LNCaP clone FGC (cell line): ENCODE measurements around the gene GRIA1.

Source experiments
- DNase-seq: peaks from one replicate; pipeline ENCODE4 v3.0.0-alpha.2; 2011; ENCODE audit warnings: low read depth
- H3K4me3 ChIP-seq: 2 replicates; pipeline ENCODE4 v1.5.1; 2011; ENCODE audit warnings: mild to moderate bottlenecking, low read depth, low read length, control low read depth
- CTCF ChIP-seq: IDR thresholded peaks from 2 replicates; pipeline ENCODE4 v1.5.1; 2012; ENCODE audit warnings: mild to moderate bottlenecking; ENCODE audit not compliant: control insufficient read depth, insufficient read depth; ENCODE audit errors: extremely low read depth

Gene GRIA1

DNA sequence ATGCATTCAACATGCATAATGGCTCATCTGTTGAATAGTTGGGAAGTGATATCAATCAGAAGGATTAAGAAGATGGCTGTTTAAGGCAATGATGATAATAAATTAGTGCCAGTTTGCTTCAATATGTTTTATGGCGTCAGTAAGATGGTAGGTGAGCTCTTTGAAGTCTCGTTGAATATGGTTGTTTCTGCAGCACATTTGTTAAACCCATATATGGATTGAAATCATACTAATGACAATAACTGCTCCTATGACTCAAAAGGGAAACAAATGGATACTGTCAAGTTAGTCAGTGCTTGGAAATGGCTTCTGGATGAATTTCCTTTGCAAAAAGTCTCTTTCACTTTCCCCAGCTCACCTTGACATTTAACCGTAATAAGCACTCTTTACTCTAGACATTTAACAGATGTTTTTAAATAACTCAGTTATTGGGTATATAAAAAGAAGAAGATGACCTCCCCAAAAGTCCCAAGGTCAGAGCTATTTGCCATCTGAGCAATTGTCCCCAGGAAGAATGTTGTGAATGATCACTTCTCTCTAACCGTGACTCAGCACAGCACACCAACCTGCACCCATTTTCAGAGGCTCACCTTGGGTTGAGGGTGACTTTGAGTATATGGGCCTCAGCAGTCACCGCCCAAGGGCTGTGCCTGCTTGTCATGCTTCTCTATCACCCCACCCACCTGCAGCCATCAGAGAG, 133.4 kb downstream of the GRIA1 start:
- no peak for TF ChIP-seq CTCF
- DNase-seq: no peak

DNA sequence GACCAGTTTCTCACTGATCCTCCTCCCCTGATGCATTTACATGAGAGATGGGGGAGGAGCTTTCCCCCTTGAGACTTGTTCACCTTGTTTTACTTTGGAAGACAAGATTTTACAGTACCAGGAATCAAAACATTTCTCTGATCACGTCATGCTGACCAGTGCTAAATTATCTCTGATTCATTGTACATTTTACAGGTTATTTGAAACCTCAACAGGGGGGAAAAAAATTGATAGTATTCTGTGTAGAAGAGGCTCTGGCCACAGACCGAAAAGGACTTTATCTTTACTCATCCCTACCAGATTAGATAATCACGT, 133.9 kb downstream of the GRIA1 start:
- H3K4me3 ChIP-seq: no peak overlapping the region
- no peak for DNase-seq
- TF ChIP-seq CTCF: no peak

More for the DNA sequence above, 133.4 kb downstream of the GRIA1 start:
- no peak overlapping the region for H3K4me3 ChIP-seq

DNA sequence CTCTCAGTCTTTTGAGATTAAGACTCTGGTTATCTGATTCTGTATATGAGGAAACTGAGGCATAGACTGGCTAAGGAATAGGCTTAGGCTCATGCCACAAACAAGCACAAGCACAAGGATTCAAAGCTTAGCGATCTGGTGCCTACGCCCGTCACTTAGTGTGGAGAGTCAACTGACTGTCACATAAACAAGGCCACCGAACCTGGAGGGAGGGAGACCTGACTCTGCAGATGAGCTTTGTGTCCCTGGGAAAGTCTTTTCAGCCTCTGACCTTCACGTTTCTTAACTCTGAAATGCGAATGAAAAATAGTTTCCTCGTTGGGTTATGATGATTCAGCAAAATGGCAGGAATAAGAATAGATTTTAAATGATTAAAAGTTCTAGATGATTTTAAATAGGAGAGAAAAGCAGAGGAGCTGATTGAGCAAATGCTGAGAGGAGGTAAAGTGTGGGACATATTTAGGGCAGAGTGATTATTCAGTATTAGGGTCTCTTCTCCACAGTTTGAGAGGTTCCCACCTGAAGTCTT, 135.4 kb downstream of the GRIA1 start:
- no peak for TF ChIP-seq CTCF
- no peak for DNase-seq
- no peak overlapping the region for H3K4me3 ChIP-seq

DNA sequence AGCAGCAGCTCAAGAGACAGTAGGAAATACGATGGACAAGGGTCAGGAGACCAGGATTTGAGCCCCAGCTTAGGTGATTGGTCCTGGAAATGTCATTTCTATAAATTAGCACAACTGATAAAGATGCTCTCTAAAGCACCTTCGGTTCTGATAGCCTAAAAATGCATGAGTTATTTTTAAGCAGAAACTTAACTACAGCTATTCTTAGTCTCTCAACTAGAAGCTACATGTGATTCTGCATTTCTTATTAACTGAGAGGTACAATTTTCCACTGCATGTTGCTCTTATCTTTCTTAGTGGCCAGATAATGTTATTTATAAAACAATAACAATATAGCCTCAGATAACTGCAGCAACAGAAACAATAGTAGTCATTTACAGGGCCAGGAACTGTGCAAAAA, 136.4 kb downstream of the GRIA1 start:
- no peak for DNase-seq
- H3K4me3 ChIP-seq: no peak overlapping the region
- no peak for TF ChIP-seq CTCF

DNA sequence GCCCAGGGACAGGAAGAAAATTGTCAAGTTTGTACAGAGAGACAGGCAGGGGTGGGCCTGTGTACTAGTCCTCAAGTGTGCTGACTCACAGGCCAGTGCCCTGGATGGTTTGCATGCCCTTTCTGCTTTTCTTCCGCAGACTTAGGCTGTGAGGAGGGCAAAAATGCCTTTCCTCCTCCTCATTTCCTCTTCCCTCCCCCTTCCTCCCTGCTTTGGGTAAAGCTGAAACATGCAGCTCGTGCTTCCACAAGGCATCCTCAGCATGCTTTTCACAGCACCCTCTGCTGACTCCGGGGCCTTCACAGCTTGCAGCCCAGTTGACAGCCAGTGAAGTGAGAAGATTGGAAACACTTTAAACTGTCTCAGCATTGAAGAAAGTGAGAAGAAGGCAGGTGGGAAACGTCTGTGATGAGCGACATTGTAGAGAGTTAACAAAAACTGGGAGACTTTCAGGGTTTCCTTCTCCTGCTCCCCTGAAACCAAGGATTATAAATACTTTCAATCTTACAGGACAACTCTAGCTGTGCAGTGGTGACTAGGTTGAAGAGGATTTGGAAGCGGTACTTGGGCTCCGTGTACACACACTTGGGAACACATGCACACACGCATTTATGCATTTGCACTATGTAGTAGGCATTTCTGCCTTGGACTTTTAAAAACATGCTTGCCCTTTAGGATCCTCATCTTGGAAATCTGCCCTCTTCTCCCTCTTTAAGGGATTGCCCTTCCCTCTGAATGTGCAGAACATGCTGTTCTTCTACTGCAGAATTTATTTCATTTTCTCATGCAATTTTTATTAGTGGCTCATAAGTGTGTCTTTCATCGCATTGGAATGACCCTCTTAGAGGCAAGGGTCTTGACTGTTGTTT, 138.8 kb downstream of the GRIA1 start:
- no peak for DNase-seq
- no peak for TF ChIP-seq CTCF
- no peak overlapping the region for H3K4me3 ChIP-seq

DNA sequence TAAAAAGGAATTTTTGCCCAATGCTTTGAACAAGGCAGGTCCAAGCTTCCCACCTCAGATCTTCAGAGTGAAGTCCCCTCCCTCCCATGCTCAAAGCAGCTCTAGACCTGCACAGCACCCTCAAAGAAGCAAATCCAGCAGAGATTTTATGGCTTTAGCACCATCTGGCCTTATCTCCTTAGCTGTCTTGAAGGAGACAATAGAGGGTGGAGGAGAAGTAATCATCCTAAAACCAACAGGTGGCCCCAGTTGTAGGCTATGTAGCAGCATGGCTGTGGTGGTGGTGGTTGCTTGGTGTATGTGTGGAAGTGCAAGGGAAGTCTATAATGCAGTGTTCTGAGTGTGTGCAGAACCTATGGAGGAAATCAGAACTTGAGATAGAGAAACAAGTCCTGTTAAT, 140.1 kb downstream of the GRIA1 start:
- no peak overlapping the region for H3K4me3 ChIP-seq
- no peak for TF ChIP-seq CTCF
- no peak for DNase-seq
